K562 (cell line): Measurements from ENCODE around the gene FBN3.

Experiments used
- CEBPB ChIP-seq: fragments of 450-650 bp; IDR thresholded peaks from 2 replicates; pipeline ENCODE4 v1.6.1; 2016; ENCODE audit warnings: missing genetic modification characterization, missing compliant biosample characterization
- EZH2 ChIP-seq: IDR thresholded peaks from 2 replicates; pipeline ENCODE4 v1.6.1; 2012; ENCODE audit warnings: low read depth, mild to moderate bottlenecking, inconsistent platforms, low read length, borderline replicate concordance
- KDM1A ChIP-seq, 2 experiments: fragments of 450-650 bp; IDR thresholded peaks; 2 replicates each; pipeline ENCODE4 v1.6.1; 2016; ENCODE audit warnings: mild to moderate bottlenecking in 2 of 2
- NR3C1 ChIP-seq: sonication (generic); formaldehyde crosslinking; IDR thresholded peaks from 2 replicates; pipeline ENCODE4 v1.8.1; 2022; ENCODE audit warnings: missing genetic modification reagents
- PHTF2 ChIP-seq: fragments of 250-450 bp; sonication (Bioruptor Pico); IDR thresholded peaks from 2 replicates; pipeline ENCODE4 v1.5.0; 2021; ENCODE audit warnings: mild to moderate bottlenecking
- ZSCAN29 ChIP-seq: fragments of 450-650 bp; IDR thresholded peaks from 2 replicates; pipeline ENCODE4 v1.6.1; 2017
- TF ChIP-seq, protein P1 (sequence below): fragments of 450-650 bp; IDR thresholded peaks from 2 replicates; pipeline ENCODE4 v1.6.1; 2016; ENCODE audit warnings: borderline replicate concordance
- TF ChIP-seq, protein P2 (sequence below), 3 experiments: IDR thresholded peaks in 2 of 3; conservative IDR thresholded peaks in 1 of 3; 2 replicates each; pipeline ENCODE4 v1.5.1; 2011 to 2012; ENCODE audit warnings: low read length in 3 of 3, mild to moderate bottlenecking in 3 of 3, control low read depth in 2 of 3, improper control_type of control experiment in 1 of 3, inconsistent platforms in 1 of 3, low read depth in 1 of 3, mixed read lengths in 1 of 3, moderate library complexity in 1 of 3; ENCODE audit not compliant: insufficient read depth in 2 of 3

DNA sequence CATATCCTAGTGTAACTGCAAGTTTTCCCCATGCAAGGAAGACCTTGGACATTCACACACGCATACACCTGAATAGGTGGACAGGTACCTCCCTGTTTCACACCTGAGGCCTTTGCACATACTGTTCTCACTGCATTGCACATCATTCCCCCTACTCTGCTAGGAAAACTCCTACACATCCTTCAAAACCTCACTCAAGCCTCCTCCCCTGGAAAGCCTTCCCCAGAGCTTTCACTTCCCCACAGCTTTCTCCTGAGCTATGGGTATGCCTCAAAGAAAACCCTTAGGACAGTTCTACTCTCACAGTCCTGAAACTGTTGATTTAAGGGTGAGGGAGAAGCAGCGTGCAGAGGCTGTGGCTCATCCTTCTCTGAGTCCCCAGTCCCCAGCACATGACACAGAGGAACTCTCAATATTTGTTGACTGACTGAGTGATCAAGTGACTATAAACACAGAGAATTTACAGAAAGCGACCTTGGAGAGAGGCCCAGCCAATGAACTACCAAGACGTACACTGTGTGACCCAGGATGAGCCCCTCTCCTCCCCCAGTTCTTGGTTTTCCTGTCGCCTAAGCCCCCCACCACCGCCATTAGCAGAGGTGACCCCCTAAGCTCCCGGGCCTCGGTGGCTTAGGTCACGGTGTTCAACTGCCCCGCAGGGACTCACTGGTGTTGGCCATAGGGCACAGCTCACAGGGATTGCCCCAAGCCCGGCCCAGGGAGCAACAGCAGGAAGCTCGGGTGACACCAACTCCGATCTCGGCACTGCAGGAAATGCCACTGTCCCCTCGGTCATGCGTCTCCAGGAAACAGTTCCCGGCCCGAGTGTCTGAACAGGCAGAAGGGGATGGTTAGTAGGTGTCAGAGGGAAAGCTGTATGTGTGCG is 40.6 kb downstream of the FBN3 start:
- TF ChIP-seq PHTF2 (CRISPR knock-in tag) (no peak), ZSCAN29 (no peak), EZH2 (no peak), CEBPB (tag) (no peak), KDM1A (IDR thresholded peaks at IDR 0.05) (no peak), NR3C1 (no peak)
- TF ChIP-seq, protein P1, sequence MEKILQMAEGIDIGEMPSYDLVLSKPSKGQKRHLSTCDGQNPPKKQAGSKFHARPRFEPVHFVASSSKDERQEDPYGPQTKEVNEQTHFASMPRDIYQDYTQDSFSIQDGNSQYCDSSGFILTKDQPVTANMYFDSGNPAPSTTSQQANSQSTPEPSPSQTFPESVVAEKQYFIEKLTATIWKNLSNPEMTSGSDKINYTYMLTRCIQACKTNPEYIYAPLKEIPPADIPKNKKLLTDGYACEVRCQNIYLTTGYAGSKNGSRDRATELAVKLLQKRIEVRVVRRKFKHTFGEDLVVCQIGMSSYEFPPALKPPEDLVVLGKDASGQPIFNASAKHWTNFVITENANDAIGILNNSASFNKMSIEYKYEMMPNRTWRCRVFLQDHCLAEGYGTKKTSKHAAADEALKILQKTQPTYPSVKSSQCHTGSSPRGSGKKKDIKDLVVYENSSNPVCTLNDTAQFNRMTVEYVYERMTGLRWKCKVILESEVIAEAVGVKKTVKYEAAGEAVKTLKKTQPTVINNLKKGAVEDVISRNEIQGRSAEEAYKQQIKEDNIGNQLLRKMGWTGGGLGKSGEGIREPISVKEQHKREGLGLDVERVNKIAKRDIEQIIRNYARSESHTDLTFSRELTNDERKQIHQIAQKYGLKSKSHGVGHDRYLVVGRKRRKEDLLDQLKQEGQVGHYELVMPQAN = no peak
- TF ChIP-seq, protein P2, sequence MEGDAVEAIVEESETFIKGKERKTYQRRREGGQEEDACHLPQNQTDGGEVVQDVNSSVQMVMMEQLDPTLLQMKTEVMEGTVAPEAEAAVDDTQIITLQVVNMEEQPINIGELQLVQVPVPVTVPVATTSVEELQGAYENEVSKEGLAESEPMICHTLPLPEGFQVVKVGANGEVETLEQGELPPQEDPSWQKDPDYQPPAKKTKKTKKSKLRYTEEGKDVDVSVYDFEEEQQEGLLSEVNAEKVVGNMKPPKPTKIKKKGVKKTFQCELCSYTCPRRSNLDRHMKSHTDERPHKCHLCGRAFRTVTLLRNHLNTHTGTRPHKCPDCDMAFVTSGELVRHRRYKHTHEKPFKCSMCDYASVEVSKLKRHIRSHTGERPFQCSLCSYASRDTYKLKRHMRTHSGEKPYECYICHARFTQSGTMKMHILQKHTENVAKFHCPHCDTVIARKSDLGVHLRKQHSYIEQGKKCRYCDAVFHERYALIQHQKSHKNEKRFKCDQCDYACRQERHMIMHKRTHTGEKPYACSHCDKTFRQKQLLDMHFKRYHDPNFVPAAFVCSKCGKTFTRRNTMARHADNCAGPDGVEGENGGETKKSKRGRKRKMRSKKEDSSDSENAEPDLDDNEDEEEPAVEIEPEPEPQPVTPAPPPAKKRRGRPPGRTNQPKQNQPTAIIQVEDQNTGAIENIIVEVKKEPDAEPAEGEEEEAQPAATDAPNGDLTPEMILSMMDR (IDR thresholded peaks at IDR 0.05 in 2 of 3, conservative IDR thresholded peaks at IDR 0.05 in 1 of 3; ENCODE audit: insufficient read depth in 2 of 3, low read depth in 1 of 3, low read length in 3 of 3) = no peak
